Measurements from ENCODE around the gene SNX7.

Gene SNX7

GRCh38 chr1:98688110-98688739 lies 26.7 kb downstream of the SNX7 start:
- Histone ChIP-seq H3K4me1 (ENCODE audit: low read length) (no peaks in the 10 kb centered on the region), H3K4me2 (ENCODE audit: low read length) (no peak overlapping the region), H3K27ac (ENCODE audit: low read length) (no peak overlapping the region), H2AFZ (ENCODE audit: low read depth, low read length) (no peak overlapping the region), H3K36me3 (replicated peaks; ENCODE audit: low read depth, low read length) (no peaks in the 10 kb centered on the region), H3K4me3 (ENCODE audit: low read length) (no peak overlapping the region), H3K9ac (ENCODE audit: low read length) (no peak overlapping the region), H4K20me1 (ENCODE audit: insufficient read depth, low read length) (no peaks in the 10 kb centered on the region), H3K79me2 (ENCODE audit: low read length) (no peaks in the 10 kb centered on the region), H3K9me3 (ENCODE audit: insufficient read depth, low read length) (no peaks in the 10 kb centered on the region), H3K27me3 (ENCODE audit: low read depth, low read length) (no peaks in the 10 kb centered on the region)
- TF ChIP-seq EZH2phosphoT487 (IDR thresholded peaks at IDR 0.05; ENCODE audit: low read depth) (no peak), CTCF (IDR thresholded peaks at IDR 0.05; ENCODE audit: low read depth, low read length) (no peak)

GRCh38 chr1:98690576-98690975 lies 29.1 kb downstream of the SNX7 start:
- no peak overlapping the region for H3K4me3 ChIP-seq (ENCODE audit: low read length)
- no peaks in the 10 kb centered on the region for H3K27me3 ChIP-seq (ENCODE audit: low read depth, low read length)
- no peaks in the 10 kb centered on the region for H3K79me2 ChIP-seq (ENCODE audit: low read length)
- H3K36me3 ChIP-seq (replicated peaks; ENCODE audit: low read depth, low read length): no peaks in the 10 kb centered on the region
- no peak overlapping the region for H3K9ac ChIP-seq (ENCODE audit: low read length)
- H4K20me1 ChIP-seq (ENCODE audit: insufficient read depth, low read length): no peaks in the 10 kb centered on the region
- no peak overlapping the region for H3K4me2 ChIP-seq (ENCODE audit: low read length)
- no peaks in the 10 kb centered on the region for H3K4me1 ChIP-seq (ENCODE audit: low read length)
- H2AFZ ChIP-seq (ENCODE audit: low read depth, low read length): no peak overlapping the region
- H3K27ac ChIP-seq (ENCODE audit: low read length): no peak overlapping the region
- no peaks in the 10 kb centered on the region for H3K9me3 ChIP-seq (ENCODE audit: insufficient read depth, low read length)
- TF ChIP-seq EZH2phosphoT487 (IDR thresholded peaks at IDR 0.05; ENCODE audit: low read depth) (no peak), CTCF (IDR thresholded peaks at IDR 0.05; ENCODE audit: low read depth, low read length) (no peak)

- H3K27me3 ChIP-seq (ENCODE audit: low read depth, low read length): no peaks in the 10 kb centered on the region
- H3K9ac ChIP-seq (ENCODE audit: low read length): no peak overlapping the region
- H2AFZ ChIP-seq (ENCODE audit: low read depth, low read length): no peak overlapping the region
- no peak overlapping the region for H3K4me2 ChIP-seq (ENCODE audit: low read length)
- no peak for TF ChIP-seq EZH2phosphoT487 (IDR thresholded peaks at IDR 0.05; ENCODE audit: low read depth)
- TF ChIP-seq CTCF (IDR thresholded peaks at IDR 0.05; ENCODE audit: low read depth, low read length): no peak
- H3K9me3 ChIP-seq (ENCODE audit: insufficient read depth, low read length): no peaks in the 10 kb centered on the region
- no peak overlapping the region for H3K4me3 ChIP-seq (ENCODE audit: low read length)
- no peak overlapping the region for H3K27ac ChIP-seq (ENCODE audit: low read length)
- no peaks in the 10 kb centered on the region for H3K36me3 ChIP-seq (replicated peaks; ENCODE audit: low read depth, low read length)
- H3K79me2 ChIP-seq (ENCODE audit: low read length): no peaks in the 10 kb centered on the region
- no peaks in the 10 kb centered on the region for H3K4me1 ChIP-seq (ENCODE audit: low read length)
- H4K20me1 ChIP-seq (ENCODE audit: insufficient read depth, low read length): no peaks in the 10 kb centered on the region
Observed at GRCh38 chr1:98692482-98692881, 31.0 kb downstream of the SNX7 start.

DNA sequence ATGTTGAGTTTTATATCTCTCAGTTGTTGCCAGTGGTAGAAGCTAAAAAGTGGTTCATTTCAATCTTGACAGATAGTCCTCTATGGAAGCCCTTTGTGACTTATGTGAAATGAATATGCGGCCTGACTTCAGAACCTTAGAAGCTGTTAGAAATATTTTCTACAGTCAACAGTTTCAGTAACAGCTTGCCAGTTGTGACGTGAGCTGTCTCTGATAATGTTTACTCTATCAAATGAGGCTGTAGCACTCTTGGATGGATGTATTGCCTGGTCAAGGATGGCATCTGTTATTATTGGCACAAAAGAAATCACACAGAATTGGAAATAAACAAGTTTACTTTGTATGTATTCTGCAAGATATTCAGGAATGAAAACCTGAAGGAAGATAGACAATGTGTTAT lies 31.9 kb downstream of the SNX7 start:
- H4K20me1 ChIP-seq (ENCODE audit: insufficient read depth, low read length): no peaks in the 10 kb centered on the region
- H3K4me3 ChIP-seq (ENCODE audit: low read length): no peak overlapping the region
- no peak overlapping the region for H2AFZ ChIP-seq (ENCODE audit: low read depth, low read length)
- H3K27ac ChIP-seq (ENCODE audit: low read length): no peak overlapping the region
- no peaks in the 10 kb centered on the region for H3K27me3 ChIP-seq (ENCODE audit: low read depth, low read length)
- TF ChIP-seq EZH2phosphoT487 (IDR thresholded peaks at IDR 0.05; ENCODE audit: low read depth): no peak
- no peak for TF ChIP-seq CTCF (IDR thresholded peaks at IDR 0.05; ENCODE audit: low read depth, low read length)
- no peak overlapping the region for H3K9ac ChIP-seq (ENCODE audit: low read length)
- H3K79me2 ChIP-seq (ENCODE audit: low read length): no peaks in the 10 kb centered on the region
- H3K4me1 ChIP-seq (ENCODE audit: low read length): no peaks in the 10 kb centered on the region
- H3K4me2 ChIP-seq (ENCODE audit: low read length): no peak overlapping the region
- H3K9me3 ChIP-seq (ENCODE audit: insufficient read depth, low read length): no peaks in the 10 kb centered on the region
- no peaks in the 10 kb centered on the region for H3K36me3 ChIP-seq (replicated peaks; ENCODE audit: low read depth, low read length)

Data from OCI-LY3 (cell line).